Stimulated activated CD4-positive, alpha-beta T cell treated with anti-CD3 and anti-CD28 coated beads, Interleukin-4, amount 100 ng/mL, for 4 hours (primary cell): ENCODE results near the gene TYSND1.
A peak's percentile ranks its signal among the peaks of the same experiment; 100 is the strongest.
"Not testable (repeated sequence)": the region's sequence is repeated elsewhere in the genome, so short reads cannot be mapped to it uniquely, and the experiment has no call there.

Source experiments
- DNase-seq, 2 experiments: peaks; one replicate each; pipeline ENCODE4 v3.0.0-alpha.2; 2020

The TYSND1 gene

DNA sequence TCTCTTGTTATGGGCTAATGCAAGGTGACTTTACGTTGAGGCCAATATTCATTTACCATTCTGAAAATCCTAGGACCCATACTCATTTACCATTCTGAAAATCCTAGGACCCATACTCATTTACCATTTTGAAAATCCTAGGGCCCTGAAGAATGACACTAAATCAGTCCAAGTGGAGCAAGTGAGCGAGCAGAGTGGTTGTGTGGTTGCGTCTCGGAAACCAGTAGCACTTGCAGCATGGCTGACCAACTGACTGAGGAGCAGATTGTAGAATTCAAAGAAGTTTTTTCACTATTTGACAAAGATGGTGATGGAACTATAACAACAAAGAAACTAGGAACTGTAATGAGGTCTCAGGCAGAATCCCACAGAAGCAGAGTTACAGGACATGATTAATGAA, 16.9 kb upstream of the TYSND1 start:
- no peak for DNase-seq

DNA sequence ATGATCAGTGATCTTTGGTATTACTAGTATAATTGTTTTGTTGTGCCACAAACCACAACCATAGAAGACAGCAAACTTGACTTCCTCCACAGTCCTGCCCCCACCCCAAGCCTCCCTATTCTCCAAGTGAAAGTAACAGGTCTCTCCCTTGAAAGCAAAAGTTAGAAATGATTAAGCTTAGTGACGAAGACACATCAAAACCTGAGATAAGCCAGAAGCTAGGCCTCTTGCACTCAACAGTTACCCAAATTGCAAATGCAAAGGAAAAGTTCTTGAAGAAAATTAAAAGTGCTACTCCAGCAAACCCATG, 16.3 kb upstream of the TYSND1 start:
- peak; percentile 41 to 42 for DNase-seq

DNA sequence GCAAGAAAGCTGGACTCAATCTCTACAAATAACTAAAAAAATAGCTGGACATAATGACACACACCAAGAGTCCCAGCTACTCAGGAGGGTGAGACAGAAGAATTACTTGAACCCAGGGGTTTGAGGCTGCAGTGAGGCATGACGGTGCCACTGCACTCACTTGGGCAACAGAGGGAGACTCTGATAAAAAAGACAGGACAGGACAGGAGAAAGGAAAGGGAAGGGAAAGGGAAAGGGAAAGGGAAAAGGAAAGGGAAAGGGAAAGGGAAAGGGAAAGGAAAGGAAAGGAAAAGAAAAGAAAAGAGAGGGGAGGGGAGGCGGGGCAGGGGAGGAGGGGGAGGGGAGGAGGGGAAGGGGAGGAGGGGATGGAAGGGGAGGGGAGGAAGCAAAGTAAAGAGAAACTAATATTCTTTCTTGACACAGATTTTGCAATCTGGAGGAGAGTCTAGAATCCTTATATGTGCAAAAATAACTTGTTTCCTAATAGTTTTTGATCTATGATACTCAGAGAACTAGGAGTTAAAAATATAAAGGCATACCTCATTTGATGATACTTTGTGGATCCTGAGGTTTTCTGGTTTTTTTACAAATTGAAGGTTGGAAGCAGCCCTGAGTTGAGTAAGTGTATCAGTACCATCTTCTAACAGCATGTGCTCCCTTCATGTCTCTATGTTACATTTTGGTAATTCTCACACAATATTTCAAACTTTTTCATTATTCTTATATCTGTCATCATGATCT, 15.8 kb upstream of the TYSND1 start:
- DNase-seq: no peak

DNA sequence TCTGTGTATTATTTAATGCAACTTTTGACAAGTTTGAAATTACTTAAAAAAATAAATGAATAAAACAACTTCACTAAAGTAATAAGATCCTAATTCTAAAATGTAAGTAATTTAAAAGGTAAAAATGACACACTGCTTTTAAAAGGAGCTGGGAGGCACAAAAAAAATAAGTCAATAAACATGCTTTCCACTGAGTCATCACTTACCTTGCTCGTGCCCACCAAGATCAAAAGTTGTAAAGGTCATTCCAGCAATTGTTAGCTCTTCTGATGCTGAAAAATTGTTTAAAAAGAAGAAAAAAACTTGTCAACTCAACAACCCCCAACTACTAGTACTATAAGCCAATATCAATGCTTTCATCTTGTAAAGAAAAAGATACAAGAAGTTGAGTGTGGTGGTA, 14.3 kb upstream of the TYSND1 start:
- DNase-seq: no peak

DNA sequence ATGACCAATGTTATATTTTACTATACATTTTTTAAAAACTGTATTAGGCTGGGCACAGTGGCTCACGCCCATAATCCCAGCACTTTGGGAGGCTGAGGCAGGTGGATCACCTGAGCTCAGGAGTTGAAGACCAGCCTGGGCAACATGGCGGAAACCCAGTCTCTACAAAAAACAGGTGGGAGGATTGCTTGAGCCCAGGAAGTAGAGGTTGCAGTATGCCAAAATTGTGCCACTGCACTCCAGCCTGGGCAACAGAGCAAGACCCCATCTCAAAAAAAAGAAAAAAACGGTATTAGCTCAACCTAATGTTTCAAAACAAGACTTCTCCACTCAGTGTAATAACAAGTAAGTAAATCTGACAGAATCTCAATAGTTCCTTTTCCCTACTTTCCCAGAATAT, 12.9 kb upstream of the TYSND1 start:
- not testable (repeated sequence) for DNase-seq

DNA sequence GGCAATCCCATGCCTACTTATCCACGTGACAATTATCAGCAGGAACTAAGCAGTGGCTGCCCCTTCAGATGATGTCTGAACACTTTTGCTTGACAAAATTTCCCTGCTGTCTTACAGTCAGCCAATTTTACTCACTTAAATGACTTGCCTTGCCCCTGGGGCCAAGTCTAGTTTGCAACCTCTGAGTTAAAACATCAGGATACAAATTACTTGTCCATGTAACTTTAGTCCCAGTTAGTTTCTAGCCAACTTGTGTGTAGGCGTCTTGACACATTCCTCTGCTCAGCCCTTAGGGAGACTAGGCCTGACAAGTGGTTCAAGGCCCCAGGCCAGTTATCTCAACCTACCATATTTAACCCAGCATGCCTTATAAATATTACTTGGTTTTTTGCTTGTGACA, 11.6 kb upstream of the TYSND1 start:
- DNase-seq: no peak

DNA sequence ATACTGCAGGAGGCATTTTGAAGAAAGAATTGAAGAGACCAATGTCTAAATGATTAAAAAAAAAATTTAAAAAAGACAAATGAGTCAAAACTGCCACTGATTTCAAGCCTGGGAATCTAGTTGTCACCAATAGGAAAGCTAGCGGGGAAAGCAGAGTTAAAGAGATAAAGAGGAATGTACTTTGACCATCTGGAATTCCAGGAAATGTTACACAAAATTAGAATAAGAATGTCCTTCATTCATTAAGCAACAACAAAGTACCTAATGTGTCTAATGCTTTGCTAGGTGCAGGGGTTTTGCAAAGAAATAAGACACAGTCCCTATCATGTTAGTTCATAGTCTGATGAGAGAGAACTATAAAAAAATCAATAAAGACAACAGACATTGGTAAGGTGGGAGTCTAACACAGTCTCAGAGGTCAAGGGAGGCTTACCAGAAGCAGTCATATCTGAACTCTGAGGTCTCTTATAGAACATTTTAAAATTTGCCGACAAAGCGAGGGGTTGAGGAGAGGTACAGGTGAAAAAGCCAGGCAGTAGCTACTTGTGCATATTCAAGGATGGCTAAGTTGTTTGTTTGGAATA, 8.8 kb upstream of the TYSND1 start:
- no peak for DNase-seq

DNA sequence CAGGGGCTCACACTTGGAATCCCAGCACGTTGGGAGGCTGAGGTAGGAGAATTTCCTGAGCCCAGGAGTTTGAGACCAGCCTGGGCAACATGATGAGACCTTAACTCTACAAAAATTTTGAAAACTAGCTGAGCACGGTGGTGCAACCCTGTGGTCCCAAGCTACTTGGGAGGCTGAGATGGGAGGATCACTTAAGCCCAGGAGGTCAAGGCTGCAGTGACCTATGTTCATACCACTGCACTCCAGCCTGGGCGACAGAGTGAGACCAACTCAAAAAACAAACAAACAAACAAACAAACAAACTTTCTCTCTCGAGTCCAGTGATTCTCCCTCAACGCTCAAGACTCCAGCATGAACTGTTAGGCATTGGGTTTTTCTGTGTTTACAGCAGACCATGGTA, 2.0 kb upstream of the TYSND1 start:
- no peak for DNase-seq

DNA sequence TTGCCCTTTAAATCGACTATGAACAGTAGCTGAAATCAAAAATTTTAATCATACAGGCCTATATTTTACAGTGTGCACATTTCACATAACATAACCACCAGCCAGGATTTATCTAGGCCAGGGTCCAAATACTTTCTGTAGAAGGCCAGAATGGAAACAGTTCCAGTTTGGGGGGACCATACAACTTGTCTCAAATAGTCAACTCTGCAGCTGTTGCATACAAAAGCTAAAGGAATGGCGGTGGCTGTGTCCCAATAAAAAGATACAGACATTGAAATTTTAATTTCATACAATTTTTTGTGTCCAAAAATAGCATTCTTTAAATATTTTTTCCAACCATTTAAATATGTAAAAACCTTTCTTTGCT, 742 bp upstream of the TYSND1 start:
- DNase-seq: no peak

DNA sequence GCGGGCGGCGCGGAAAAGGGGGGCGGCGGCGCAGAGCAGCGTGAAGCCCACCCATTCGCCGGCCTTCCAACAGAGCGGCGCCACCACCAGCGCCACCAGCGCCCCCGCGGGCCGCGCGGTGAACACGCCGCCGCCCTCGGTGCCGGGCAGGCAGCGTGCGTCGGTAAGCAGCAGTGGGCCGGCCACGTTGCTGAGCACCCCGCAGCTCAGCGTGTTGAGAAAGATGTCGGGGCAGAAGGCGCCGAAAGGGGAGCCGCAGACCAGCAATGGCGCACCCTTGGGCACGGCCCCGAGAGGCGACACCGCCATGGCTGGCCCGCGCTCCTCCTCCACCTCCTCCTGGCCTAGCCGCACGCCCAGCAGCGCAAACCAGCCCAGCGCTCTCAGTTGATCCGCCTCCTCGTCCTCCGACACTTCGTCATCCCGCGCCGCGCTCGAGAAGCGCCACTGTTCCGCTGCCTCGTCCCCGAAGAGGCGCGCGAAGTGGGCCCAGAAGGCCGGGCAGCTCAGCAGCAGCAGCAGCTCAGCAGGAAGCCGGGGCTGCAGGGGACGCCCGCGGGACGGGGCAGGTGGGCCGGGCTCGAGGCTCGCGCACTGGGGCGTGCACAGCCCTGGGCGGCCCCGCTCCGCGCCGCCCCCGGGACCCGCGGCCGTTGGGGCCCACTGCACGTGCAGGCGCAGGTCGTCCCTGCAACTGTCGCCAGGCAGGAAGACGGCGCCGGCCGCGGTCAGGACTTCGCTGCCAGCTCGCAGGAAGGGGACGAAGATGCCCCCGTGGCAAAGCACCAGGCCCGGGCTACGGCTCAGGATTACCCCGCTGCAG, 623 bp downstream of the TYSND1 start:
- peak; percentile 67 to 68 for DNase-seq

DNA sequence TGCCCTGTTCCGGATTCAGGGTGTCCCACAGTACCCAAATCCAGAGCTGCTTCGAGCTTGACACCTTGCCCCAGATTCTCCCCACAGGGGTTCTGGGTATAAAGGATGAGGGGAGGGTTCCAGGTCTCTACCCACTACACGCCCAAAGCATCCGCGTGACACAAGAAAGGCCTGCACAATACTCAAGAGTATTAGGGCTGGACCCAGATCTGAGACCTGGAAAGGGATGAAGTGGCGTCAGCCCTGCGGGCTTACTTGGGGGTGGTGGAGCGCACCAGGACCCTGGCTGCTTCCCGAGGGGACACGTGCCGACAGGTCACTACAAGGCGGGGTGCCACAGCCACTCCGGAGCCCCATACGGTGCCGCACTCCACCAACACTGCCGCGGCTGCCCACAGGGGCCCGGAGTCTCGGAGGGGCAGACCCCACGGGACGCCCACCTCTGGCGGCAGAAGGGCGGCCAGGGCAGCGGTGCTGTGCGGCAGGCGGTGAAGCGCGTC, 1.3 kb downstream of the TYSND1 start:
- no peak for DNase-seq

DNA sequence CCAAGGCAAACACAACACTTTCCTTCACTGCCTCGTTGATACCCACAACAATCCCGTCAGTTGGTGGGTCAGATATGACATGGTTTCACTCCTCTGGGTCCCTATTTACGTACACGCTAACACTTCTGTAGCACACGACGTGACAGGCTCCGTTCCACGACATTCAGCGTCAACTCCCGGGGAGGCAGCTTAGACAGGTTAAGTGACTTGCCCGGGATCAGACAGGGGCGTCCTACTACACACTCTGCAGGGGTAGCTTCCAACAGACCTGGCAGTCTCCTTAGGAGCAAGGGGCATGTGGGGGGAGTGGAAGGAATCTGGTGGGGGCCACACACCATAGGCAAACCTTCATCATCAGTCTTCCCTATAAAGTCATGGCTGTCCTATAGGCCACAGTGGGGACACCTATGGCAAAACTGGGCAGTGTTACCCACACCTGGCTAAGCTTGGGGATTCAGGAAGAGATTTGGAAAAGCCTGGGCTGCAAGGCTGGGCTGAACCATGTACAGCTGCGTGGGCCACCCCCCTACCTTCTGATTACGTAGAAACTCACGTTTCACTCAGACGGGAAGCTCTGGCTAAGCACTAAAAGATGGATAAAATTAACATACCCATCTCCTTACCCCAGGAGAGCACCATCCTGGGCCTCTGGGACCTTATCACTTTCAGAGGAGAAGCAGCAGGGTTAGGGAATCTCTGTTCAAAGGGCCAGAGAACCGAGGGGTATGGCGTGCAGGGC, 2.0 kb downstream of the TYSND1 start:
- no peak for DNase-seq

DNA sequence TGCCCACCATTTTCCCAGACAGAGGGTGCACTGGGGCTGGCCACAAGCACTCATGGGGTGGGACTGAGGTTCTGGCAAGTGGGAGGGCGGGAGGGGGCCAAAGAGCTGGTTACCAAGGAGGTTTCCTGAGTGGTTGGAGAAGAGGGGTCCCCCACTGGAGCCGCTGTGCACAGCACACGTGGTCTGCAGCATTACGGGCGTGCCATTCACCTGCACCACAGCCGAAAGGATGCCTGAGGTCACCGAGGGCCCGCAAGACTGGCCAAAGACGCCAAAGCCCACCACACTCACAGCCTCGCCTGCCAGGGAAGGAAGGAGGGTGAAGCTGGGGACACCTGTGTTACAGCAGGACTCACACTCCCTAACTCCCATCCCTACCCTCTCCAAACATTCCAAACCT, 3.9 kb downstream of the TYSND1 start:
- no peak for DNase-seq

DNA sequence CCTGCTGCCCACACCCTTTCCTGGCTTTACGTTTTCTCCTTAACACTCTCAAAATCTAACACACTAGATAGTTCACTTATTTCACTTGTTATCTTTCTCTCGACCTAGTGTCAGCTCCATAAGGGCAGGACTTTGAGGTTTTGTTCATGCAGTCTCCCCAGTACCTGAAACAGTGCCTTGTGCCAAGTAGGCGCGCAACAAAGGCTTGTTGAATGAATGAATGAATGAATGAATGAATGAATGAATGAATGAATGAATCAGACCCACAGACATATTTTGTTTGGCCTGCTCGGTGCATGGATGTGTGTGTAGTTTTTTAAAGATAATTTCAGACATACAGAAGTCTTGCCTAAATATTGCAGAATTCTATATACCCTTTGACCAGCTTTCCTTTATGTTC, 6.2 kb downstream of the TYSND1 start:
- no peak for DNase-seq

DNA sequence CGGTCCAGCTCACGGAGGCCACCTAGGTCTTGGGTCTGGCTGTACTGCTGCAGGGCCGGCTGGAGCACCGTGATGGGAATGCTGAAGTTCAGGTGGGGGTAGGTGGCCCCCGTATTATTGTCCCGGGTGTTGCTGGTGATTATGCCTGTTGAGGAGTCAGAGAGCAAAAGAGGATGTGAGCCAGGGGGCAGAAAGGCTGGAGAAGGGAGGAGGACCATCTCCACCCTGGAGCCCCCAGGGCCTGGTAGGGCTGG, 6.6 kb downstream of the TYSND1 start:
- DNase-seq: no peak

DNA sequence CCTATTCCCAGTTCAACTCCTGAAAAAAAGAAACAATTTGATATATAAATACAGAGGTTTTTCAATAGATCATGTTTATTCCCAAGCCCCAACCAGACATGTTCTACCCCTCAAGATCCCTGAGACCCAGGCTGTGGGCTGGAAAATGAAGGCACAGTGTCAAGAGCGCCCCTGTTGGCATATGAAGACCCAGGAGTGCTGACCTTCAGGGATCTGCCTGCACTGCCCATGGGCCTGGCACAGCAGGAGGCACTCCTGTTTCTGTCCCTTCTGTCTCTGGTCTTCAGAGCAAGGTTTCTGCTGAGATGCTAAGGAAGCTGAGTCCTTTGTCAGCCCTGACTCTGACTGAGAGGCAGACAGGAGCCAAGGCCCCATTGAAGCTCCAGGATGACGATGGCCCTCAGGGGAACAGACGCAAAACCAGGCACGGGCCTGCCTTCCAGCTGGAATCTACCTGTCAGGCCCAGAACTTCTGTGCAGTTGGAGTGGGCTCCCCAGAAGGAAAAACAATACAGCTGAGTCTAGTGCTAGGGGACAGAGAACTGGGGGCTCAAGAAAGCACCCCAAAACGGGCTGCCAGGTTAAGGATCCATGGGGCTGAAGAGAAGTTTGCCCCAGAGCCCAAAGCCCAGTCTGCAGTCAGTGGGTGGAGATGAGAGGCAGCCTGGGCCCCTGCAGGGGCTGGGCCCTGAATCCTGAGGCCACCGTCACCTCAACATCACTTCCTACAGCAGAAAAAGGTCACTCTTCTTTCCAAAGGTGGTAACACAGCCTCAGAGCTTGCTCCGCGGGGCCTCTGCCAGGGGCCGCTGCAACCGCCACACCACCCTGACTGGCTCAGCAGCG, 7.1 kb downstream of the TYSND1 start:
- no peak for DNase-seq

DNA sequence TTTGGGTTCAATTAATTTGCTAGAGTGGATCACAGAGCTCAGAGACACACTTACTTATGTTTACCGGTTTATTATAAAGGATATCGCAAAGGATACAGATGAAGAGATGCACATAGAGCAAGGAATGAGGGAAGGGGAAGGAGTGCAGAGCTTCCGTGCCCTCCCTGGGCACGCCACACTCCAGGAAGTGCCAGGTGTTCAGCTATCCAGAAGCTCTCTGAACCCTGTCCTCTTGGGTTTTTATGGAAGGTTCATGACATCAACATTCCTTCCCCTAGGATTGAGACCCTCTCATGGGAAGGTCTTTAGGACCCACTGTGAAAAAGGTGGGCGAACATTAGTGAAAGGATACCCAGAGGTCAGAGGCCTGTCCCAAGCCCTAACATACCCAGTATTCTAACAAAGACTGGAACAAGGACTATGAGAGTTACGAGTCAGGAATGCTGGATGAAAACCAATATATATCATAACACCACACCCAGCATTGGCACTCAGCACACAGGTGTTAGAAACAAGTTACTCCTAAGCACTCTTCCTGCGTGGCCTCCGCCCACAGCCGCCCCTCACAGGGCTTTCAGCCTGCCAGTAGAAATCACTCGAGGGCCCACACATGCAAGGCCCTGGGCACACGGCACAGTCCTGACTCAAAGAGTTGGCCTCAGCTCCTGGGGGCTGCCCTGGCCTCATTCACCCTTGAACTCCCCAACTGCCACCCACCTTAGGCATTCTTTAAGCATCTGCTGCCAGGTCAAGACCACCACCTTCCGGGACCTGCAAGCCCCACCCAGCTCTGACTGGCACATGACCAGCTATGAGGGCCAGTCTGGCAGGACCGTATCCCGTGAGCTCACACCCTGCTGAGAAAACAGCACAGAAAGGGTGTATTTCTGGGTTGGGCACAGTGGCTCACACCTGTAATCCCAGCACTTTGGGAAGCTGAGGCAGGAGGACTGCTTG, 8.3 kb downstream of the TYSND1 start:
- no peak for DNase-seq

DNA sequence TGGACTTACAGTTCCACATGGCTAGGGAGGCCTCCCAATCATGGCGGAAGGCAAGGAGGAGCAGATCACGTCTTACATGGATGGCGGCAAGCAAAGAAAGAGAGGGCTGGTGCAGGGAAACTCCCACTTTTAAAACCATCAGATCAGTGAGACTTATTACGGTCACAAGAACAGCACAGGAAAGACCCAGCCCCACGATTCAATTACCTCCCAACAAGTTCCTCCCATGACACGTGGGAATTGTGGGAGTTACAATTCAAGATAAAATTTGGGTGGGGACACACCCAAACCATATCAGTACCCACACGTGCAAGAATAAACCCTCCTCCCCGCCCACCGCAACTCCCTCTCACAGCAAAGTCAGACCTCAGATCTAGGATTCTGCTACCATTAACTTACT, 9.4 kb downstream of the TYSND1 start:
- no peak for DNase-seq

DNA sequence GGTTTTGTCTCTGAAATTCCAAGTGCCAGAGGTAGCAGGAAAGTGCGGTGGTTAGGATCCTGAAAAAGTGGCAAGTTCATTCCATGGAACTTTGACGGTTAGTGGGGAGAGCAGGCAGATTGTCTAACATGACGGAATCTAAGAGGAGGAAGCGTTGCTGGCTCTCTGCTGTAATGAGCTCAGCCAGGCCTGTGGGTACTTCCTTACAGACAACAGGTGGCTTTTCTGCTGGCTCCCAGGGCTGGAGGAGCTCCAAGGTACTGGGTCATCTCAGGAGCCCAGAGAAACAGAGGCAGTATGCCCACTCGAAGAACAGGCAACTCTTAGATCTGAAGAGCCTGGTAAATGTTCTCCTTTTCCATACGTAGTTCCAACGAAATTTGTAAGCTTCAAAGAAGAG, 10.8 kb downstream of the TYSND1 start:
- DNase-seq: no peak

DNA sequence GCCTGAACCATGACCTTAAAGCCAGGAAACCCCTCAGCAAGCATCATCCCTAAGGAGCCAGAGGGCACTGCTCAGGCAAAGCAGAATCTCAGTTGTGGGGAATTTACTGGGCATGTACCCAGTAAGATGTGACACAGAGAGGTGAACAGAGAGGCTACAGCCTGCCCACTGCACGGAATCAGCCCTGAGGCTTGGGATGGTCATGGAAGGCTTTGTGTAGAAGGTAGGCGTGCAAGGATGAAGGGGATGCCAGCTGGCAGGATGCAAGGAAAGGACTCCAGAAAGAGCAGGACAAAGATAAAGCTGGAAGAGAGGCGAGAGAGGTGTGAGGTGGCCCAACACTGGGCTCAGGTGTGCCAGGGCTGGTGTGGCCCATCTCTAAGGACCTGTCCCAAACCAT, 11.5 kb downstream of the TYSND1 start:
- no peak for DNase-seq
